Measurements from ENCODE around the gene ADRA1B.

The ADRA1B gene

GRCh38 chr5:160021831-160022446 is 105.7 kb downstream of the ADRA1B start:
- FAIRE-seq, result no peak

All from colon (tissue), 2 donors.